Measurements from ENCODE around the gene THSD7B.
A peak's percentile ranks its signal among the peaks of the same experiment; 100 is the strongest.

Gene THSD7B

DNA sequence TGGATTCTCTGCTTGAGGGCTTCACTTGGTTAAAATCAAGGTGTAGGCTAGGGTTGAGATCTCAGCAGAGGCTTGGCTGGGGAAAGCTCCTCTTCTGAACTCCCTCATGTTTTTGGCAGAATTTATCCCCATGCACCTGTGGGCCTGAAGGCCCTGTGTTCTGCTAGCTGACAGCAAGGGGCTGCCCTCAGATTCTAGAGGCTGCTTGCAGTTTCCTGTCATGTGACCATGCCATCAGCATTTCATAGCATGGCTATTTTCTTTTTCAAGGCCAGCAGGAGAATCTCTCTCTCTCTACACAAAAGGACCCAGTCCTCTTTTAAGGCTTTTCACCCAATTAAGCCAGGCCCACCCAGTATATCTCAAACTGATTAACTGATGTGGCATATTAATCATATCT, 684.1 kb downstream of the THSD7B start:
- no peak for DNase-seq (ENCODE audit: low spot score)
- in situ Hi-C loops (cut with MboI; ENCODE audit: low sequenced_read_pairs, unreplicated experiment): no loop called here
- TF ChIP-seq, protein P1, sequence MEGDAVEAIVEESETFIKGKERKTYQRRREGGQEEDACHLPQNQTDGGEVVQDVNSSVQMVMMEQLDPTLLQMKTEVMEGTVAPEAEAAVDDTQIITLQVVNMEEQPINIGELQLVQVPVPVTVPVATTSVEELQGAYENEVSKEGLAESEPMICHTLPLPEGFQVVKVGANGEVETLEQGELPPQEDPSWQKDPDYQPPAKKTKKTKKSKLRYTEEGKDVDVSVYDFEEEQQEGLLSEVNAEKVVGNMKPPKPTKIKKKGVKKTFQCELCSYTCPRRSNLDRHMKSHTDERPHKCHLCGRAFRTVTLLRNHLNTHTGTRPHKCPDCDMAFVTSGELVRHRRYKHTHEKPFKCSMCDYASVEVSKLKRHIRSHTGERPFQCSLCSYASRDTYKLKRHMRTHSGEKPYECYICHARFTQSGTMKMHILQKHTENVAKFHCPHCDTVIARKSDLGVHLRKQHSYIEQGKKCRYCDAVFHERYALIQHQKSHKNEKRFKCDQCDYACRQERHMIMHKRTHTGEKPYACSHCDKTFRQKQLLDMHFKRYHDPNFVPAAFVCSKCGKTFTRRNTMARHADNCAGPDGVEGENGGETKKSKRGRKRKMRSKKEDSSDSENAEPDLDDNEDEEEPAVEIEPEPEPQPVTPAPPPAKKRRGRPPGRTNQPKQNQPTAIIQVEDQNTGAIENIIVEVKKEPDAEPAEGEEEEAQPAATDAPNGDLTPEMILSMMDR (IDR thresholded peaks at IDR 0.05; ENCODE audit: borderline replicate concordance, control extremely low read depth, extremely low read depth, insufficient read depth, missing control alignments): no peak

DNA sequence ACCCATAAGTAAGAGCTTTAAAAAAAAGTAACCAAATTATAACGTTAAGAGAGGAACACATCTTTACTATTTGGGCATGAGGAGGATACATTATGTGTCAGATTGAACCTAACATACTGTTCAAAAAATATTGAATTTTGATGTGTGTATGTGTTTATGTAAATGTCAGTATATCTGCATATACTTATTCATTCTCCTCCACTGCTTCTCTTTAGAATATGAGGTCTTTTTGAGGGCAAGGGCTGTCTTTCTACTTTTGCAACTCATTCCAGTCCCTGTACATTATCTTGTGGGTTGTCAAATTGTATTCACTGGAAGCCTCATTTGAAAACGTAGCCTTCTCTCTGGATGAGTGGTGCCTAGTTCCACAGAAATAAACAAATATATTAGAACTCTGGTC, 689.5 kb downstream of the THSD7B start:
- in situ Hi-C loops (cut with MboI; ENCODE audit: low sequenced_read_pairs, unreplicated experiment): loop anchor here (25.0 kb wide), 1 partner anchor 382 kb away; no protein-coding TSS in a partner anchor
- no peak for DNase-seq (ENCODE audit: low spot score)
- TF ChIP-seq, protein P1 (IDR thresholded peaks at IDR 0.05; ENCODE audit: borderline replicate concordance, control extremely low read depth, extremely low read depth, insufficient read depth, missing control alignments): no peak

DNA sequence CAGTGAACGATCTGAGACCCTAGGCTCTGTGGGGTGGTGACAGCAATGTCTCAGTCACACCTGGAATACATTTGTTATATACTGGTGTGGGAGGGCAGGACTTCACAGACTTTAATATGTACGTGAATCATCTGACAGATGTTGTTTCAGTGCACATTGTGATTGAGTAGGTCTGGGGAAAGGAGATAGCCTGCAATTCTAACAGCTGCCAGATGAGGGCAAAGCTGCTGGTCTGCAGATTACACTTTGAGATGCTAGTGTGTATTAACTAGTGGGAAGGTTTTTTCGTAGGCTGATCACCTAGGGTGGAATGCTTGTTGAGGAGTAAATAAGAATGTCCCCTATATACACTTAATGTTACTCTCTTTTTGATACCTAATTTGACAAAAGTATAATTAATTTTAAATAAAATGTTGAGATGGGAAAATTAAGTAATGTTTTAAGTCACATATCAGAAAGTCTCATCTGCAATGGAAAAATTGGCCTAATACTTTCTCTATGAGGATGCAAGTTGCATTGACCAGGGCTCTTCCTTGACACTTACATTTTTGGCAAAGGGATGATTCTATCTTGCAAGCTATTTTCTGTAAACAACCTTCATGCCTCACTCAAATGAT, 702.0 kb downstream of the THSD7B start:
- peak; percentile 9 for DNase-seq (ENCODE audit: low spot score)
- TF ChIP-seq, protein P1 (IDR thresholded peaks at IDR 0.05; ENCODE audit: borderline replicate concordance, control extremely low read depth, extremely low read depth, insufficient read depth, missing control alignments): peak; percentile 45
- in situ Hi-C loops (cut with MboI; ENCODE audit: low sequenced_read_pairs, unreplicated experiment): loop anchor here (25.0 kb wide), 1 partner anchor 370 kb away; no protein-coding TSS in a partner anchor

DNA sequence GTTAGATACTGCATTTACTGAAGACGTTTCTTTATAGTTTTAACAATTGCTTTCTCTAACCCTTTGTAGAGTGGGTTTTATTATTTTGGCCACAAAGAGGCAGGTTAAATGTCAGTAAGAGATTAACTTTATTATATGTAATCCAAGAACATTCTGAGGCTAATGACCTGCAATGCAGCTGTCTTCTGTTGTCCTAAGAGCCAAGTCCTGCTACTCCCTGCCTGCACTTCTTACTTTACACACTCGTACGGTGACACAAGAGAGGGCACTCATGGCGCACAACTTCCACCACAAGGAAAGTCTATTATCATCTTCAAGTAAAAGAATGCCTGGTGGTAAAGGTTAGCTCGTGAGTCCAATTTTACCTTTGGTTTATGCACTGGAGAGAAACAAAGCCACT, 727.9 kb downstream of the THSD7B start:
- in situ Hi-C loops (cut with MboI; ENCODE audit: low sequenced_read_pairs, unreplicated experiment): no loop called here
- TF ChIP-seq, protein P1 (IDR thresholded peaks at IDR 0.05; ENCODE audit: borderline replicate concordance, control extremely low read depth, extremely low read depth, insufficient read depth, missing control alignments): no peak
- no peak for DNase-seq (ENCODE audit: low spot score)

DNA sequence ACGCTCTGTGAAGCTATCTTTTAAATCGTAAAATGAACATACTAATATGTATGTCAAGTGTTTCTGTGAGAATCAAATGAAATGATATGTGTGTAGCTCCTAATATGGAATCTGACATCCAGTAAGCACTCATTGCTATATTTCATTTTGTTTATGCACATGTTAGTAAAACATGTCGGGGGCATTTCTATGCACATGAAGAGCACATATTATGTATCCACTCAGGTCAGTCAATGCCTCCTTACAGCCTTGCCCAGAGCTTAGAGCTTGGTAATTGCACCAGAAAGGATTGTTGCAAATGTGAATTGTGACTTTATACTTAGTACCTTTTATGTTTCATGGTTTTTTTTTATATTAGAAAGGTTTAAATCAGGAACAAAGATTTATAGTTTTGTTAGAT, 735.3 kb downstream of the THSD7B start:
- no peak for DNase-seq (ENCODE audit: low spot score)
- in situ Hi-C loops (cut with MboI; ENCODE audit: low sequenced_read_pairs, unreplicated experiment): no loop called here
- TF ChIP-seq, protein P1 (IDR thresholded peaks at IDR 0.05; ENCODE audit: borderline replicate concordance, control extremely low read depth, extremely low read depth, insufficient read depth, missing control alignments): no peak

DNA sequence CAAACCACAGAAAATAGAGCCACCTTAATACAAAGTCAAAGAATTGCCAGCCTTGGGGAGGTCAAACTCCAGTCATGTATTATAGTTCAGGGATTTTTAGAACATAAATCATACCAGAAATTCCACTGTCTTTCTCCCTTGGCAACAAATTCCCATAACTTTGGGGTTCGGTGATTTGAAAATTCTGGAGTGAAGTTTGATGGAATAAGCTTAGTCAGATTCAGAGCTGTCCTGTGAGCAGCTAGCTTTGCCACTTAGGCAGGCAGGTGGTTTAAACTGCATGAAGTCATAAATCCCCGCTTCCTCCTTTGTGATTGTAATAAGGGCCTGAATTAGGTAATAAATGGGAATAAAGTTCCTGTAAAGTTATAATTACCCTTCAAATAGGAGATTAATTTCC, 741.9 kb downstream of the THSD7B start:
- TF ChIP-seq, protein P1 (IDR thresholded peaks at IDR 0.05; ENCODE audit: borderline replicate concordance, control extremely low read depth, extremely low read depth, insufficient read depth, missing control alignments): no peak
- no peak for DNase-seq (ENCODE audit: low spot score)
- in situ Hi-C loops (cut with MboI; ENCODE audit: low sequenced_read_pairs, unreplicated experiment): no loop called here

All from GM13976 (cell line).